MM.1S (cell line): ENCODE results near the gene NRG3.
A peak's percentile ranks its signal among the peaks of the same experiment; 100 is the strongest.

Experiments
- EZH2 ChIP-seq: fragments of 300-600 bp; sonication (generic); optimal IDR thresholded peaks from 2 replicates; pipeline ENCODE3; 2017; ENCODE audit warnings: low read depth, mild to moderate bottlenecking, antibody characterized with exemption, low read length, mixed read lengths
- TF ChIP-seq, protein P1 (sequence below): fragments of 300-600 bp; sonication (generic); IDR thresholded peaks from 2 replicates; pipeline ENCODE4 v1.5.1; 2016; ENCODE audit warnings: antibody characterized with exemption, low read length, mixed read lengths

DNA sequence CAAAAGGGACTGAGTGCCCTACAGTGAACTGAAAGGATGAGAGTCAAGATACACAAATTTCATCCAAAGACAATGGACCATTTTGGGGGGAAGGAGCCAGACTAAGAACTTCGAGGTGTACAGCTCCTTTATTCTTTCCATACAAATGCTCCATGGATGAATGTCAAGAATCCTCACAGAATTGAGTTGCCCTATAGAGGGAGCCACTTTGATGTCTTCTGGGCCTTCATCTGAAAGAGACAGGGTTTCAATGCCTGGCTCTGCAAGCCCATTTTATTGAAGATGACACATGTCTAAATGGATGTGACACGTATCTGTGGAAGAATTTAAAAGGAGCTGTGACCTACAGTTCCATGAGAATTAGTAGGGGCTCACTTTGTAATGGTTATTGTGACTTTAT lies 32.0 kb upstream of the NRG3 start:
- no peak for TF ChIP-seq EZH2
- TF ChIP-seq, protein P1, sequence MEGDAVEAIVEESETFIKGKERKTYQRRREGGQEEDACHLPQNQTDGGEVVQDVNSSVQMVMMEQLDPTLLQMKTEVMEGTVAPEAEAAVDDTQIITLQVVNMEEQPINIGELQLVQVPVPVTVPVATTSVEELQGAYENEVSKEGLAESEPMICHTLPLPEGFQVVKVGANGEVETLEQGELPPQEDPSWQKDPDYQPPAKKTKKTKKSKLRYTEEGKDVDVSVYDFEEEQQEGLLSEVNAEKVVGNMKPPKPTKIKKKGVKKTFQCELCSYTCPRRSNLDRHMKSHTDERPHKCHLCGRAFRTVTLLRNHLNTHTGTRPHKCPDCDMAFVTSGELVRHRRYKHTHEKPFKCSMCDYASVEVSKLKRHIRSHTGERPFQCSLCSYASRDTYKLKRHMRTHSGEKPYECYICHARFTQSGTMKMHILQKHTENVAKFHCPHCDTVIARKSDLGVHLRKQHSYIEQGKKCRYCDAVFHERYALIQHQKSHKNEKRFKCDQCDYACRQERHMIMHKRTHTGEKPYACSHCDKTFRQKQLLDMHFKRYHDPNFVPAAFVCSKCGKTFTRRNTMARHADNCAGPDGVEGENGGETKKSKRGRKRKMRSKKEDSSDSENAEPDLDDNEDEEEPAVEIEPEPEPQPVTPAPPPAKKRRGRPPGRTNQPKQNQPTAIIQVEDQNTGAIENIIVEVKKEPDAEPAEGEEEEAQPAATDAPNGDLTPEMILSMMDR, result peak; percentile 56
